ENCODE results near the gene DST.

Gene DST

DNA sequence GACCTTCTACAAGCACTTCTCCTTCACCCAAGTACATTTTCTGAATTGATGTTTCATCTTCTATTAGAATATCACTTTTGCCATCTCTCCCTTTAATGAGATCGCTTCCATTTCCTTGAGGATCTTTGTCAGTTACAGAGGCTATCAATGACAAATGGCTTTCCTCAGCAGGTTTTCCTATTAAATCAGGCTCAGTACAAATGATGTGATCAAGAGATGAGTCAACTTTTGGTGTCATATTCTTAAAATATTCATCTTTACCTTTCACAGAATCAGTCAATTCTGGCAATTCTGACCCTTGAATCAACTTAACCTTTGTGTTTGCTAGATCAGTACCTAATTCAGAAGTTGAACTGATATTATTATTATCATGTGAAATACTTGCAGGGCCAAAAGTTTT, 37.3 kb downstream of the DST start:
- TF ChIP-seq JUND (IDR thresholded peaks at IDR 0.05; ENCODE audit: low read depth): no peak
- no peak for DNase-seq (ENCODE audit: low read depth in 1 of 2, low spot score in 1 of 2)
- in situ Hi-C loops (cut with HindIII; ENCODE audit: low pct_unique_long_range_greater_than_20kb, low sequenced_read_pairs): no loop called here

GRCh38 chr6:56604186-56604585, 38.5 kb downstream of the DST start:
- no peak for DNase-seq (ENCODE audit: low read depth in 1 of 2, low spot score in 1 of 2)
- no peak for TF ChIP-seq JUND (IDR thresholded peaks at IDR 0.05; ENCODE audit: low read depth)
- in situ Hi-C loops (cut with HindIII; ENCODE audit: low pct_unique_long_range_greater_than_20kb, low sequenced_read_pairs): no loop called here

DNA sequence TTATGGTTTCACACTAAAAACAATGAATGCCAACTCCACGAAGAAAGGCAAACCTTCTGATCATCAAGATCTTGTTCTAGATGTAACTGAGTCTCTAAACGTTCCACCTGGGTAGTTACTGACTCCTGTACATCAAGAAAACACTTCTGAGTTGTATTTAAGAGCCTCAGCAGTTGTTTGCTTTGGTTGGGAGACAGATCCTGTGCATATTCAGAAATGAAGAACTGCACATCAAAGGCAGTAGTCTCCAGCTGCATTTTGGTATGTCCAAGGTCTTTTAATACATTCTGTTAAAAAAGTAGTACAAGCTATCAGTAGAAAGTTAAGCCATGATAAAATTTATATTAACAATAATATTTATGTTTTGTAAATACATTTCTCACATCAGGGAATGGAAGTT, 41.3 kb downstream of the DST start:
- in situ Hi-C loops (cut with HindIII; ENCODE audit: low pct_unique_long_range_greater_than_20kb, low sequenced_read_pairs): no loop called here
- DNase-seq (ENCODE audit: low read depth in 1 of 2, low spot score in 1 of 2): no peak
- TF ChIP-seq JUND (IDR thresholded peaks at IDR 0.05; ENCODE audit: low read depth): no peak

GRCh38 chr6:56595490-56596122, 47.1 kb downstream of the DST start:
- DNase-seq (ENCODE audit: low read depth in 1 of 2, low spot score in 1 of 2): peak; percentile 13 to 65
- in situ Hi-C loops (cut with HindIII; ENCODE audit: low pct_unique_long_range_greater_than_20kb, low sequenced_read_pairs): no loop called here

DNA sequence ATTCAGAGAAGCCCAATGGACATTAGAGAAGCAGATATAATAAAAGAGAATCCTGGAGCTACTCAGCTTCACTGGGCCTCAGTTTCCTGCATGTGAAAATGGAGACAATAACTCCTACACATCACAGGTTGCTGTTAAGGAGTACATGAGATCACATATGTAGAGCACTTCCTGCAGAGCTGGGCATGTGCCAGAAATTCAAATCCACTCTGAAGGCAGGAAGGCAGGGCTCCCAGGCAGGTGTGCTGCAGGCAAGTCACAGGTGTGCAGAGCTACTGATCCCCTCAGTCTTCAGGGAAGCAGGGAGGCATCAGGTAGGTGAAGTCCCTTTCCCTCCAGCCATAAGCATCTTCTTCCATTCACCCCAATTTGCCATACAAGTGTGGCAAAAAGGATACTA, 48.0 kb downstream of the DST start:
- TF ChIP-seq JUND (IDR thresholded peaks at IDR 0.05; ENCODE audit: low read depth): no peak
- in situ Hi-C loops (cut with HindIII; ENCODE audit: low pct_unique_long_range_greater_than_20kb, low sequenced_read_pairs): no loop called here
- peak in 1 of 2 experiments; percentile 3 for DNase-seq (ENCODE audit: low read depth in 1 of 2, low spot score in 1 of 2)

More at GRCh38 chr6:56595490-56596122, 47.1 kb downstream of the DST start:
- no peak for TF ChIP-seq JUND (IDR thresholded peaks at IDR 0.05; ENCODE audit: low read depth)

GRCh38 chr6:56593801-56594318, 48.8 kb downstream of the DST start:
- TF ChIP-seq JUND (IDR thresholded peaks at IDR 0.05; ENCODE audit: low read depth): no peak
- in situ Hi-C loops (cut with HindIII; ENCODE audit: low pct_unique_long_range_greater_than_20kb, low sequenced_read_pairs): no loop called here
- DNase-seq (ENCODE audit: low read depth in 1 of 2, low spot score in 1 of 2): no peak

DNA sequence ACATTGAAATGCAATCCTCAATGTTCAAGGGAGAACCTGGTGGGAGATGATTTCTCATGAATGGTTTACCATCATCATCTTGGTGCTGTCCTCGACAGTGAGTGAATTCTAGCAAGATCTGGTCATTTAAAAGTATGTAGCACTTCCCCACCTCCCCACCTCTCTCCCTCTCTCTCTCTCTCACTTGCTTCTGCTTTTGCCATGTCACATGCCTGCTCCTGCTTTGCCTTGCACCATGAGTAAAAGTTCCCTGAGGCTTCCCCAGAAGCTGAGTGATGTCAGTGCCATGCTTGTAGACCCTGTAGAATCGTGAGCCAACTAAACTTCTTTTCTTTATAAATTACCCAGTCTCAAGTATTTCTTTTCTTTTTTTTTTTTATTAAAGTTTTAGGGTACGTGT, 60.5 kb downstream of the DST start:
- in situ Hi-C loops (cut with HindIII; ENCODE audit: low pct_unique_long_range_greater_than_20kb, low sequenced_read_pairs): no loop called here
- DNase-seq (ENCODE audit: low read depth in 1 of 2, low spot score in 1 of 2): no peak
- no peak for TF ChIP-seq JUND (IDR thresholded peaks at IDR 0.05; ENCODE audit: low read depth)

GRCh38 chr6:56581296-56581925, 61.3 kb downstream of the DST start:
- no peak for DNase-seq (ENCODE audit: low read depth in 1 of 2, low spot score in 1 of 2)
- in situ Hi-C loops (cut with HindIII; ENCODE audit: low pct_unique_long_range_greater_than_20kb, low sequenced_read_pairs): no loop called here
- TF ChIP-seq JUND (IDR thresholded peaks at IDR 0.05; ENCODE audit: low read depth): no peak

GRCh38 chr6:56580271-56580670, 62.4 kb downstream of the DST start:
- no peak for TF ChIP-seq JUND (IDR thresholded peaks at IDR 0.05; ENCODE audit: low read depth)
- in situ Hi-C loops (cut with HindIII; ENCODE audit: low pct_unique_long_range_greater_than_20kb, low sequenced_read_pairs): no loop called here
- DNase-seq (ENCODE audit: low read depth in 1 of 2, low spot score in 1 of 2): no peak

DNA sequence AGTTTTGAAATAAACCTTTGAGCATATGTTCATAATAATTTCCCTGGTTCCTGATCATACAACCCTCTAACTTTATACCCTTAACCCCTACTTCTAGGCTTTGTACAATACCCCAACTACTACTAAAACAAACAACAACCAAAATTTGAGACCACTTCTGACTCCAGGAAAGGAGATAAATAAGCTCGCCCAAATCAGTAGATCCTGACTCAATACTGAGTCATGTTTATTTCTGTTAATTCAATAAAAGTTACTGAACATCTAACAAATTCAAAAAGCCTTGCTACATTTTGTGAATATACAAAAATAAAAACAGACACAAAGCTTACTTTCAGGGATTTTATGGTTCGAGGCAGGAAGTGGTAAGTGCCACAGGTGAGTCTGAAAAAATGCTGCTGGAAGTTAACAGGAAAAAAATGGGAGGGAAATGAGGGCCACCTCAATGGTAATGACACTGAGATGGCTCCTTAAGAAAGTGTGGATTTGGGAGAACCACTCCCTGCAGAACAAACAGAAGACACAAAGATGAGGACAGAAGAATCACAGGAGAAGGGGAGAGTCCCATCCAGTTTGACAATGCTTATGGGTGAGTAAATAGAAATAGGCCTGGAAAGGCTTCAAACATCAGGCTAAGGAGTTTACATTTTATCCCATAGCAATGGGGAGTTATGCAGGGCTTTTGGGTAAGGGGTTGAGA, 63.4 kb downstream of the DST start:
- in situ Hi-C loops (cut with HindIII; ENCODE audit: low pct_unique_long_range_greater_than_20kb, low sequenced_read_pairs): no loop called here
- no peak for DNase-seq (ENCODE audit: low read depth in 1 of 2, low spot score in 1 of 2)
- TF ChIP-seq JUND (IDR thresholded peaks at IDR 0.05; ENCODE audit: low read depth): no peak

GRCh38 chr6:56575736-56576135, 67.0 kb downstream of the DST start:
- no peak for DNase-seq (ENCODE audit: low read depth in 1 of 2, low spot score in 1 of 2)
- TF ChIP-seq JUND (IDR thresholded peaks at IDR 0.05; ENCODE audit: low read depth): no peak
- in situ Hi-C loops (cut with HindIII; ENCODE audit: low pct_unique_long_range_greater_than_20kb, low sequenced_read_pairs): no loop called here

- no peak for TF ChIP-seq JUND (IDR thresholded peaks at IDR 0.05; ENCODE audit: low read depth)
- no peak for DNase-seq (ENCODE audit: low read depth in 1 of 2, low spot score in 1 of 2)
- in situ Hi-C loops (cut with HindIII; ENCODE audit: low pct_unique_long_range_greater_than_20kb, low sequenced_read_pairs): no loop called here
Measured at GRCh38 chr6:56574292-56574691, 68.4 kb downstream of the DST start.

- TF ChIP-seq JUND (IDR thresholded peaks at IDR 0.05; ENCODE audit: low read depth): no peak
- in situ Hi-C loops (cut with HindIII; ENCODE audit: low pct_unique_long_range_greater_than_20kb, low sequenced_read_pairs): no loop called here
- no peak for DNase-seq (ENCODE audit: low read depth in 1 of 2, low spot score in 1 of 2)
Measured at GRCh38 chr6:56573624-56574023, 69.1 kb downstream of the DST start.

All from T47D (cell line).